ENCODE measurements around the gene GPR101. TPM values are rescaled to one million over a fixed set of nuclear protein-coding genes. Genes with fewer than 3 reads are reported as not detected.

GPR101 gene
- total and polyA plus RNA-seq, 2 donors from 2014 or later = not detected

GRCh38 chrX:137031517-137032340, 2.1 kb downstream of the GPR101 start:
- FAIRE-seq (no peak), DNase-seq (peak in 4 of 5 donors; percentile 38 to 59 (median 50))
- Histone ChIP-seq H3K27me3 (ENCODE audit: control insufficient read depth, insufficient read depth, low read length) (peaks cover 42% of the 10 kb centered on the region), H3K36me3 (ENCODE audit: control insufficient read depth in 2 of 3, insufficient read depth in 3 of 3, low read length in 3 of 3) (no peaks in the 10 kb centered on the region), H3K9me3 (ENCODE audit: control insufficient read depth in 2 of 3, insufficient read depth in 1 of 3, low read length in 3 of 3) (no peaks in the 10 kb centered on the region), H3K27ac (ENCODE audit: low read depth in 2 of 2, low read length in 2 of 2) (no peak overlapping the region), H3K9ac (ENCODE audit: low read length in 3 of 3) (peak overlapping the region in 1 of 3 donors; percentile 34), H3K4me1 (ENCODE audit: control insufficient read depth in 2 of 3, insufficient read depth in 2 of 3, low read depth in 1 of 3, low read length in 3 of 3) (peaks cover 0 to 7% (median 2%) of the 10 kb centered on the region in 3 donors), H3K4me3 (ENCODE audit: low read length in 3 of 3) (peak overlapping the region; percentile 61 to 69 (median 61))
- TF ChIP-seq CTCF (IDR thresholded peaks at IDR 0.05; ENCODE audit: borderline replicate concordance, extremely low read depth, insufficient read depth) = no peak
- intact Hi-C loops (cut with DNase I) = no loop called here

DNA sequence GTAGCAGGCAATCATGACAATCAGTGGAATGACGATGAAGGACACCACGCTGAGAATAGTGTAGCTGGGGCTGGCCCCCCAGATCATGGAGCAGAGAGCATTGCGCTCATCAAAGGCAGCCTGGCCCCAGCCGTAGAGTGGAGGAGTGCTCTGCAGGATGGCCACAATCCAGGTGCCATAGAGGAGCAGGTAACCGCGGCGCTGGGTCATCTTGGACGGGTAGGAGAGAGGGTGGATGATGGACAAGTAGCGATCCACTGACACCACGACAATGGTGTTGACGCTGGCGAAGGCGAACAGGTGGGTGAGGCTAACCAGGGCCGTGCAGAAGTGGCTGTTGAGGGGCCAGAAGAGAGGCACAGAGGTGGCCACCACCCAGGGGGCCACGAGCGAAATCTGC, 2.8 kb downstream of the GPR101 start:
- no peak overlapping the region for H3K9ac ChIP-seq (ENCODE audit: low read length in 3 of 3)
- peaks cover 38% of the 10 kb centered on the region for H3K27me3 ChIP-seq (ENCODE audit: control insufficient read depth, insufficient read depth, low read length)
- H3K36me3 ChIP-seq (ENCODE audit: control insufficient read depth in 2 of 3, insufficient read depth in 3 of 3, low read length in 3 of 3) = no peaks in the 10 kb centered on the region
- H3K4me1 ChIP-seq (ENCODE audit: control insufficient read depth in 2 of 3, insufficient read depth in 2 of 3, low read depth in 1 of 3, low read length in 3 of 3) = peaks cover 0 to 7% (median 2%) of the 10 kb centered on the region in 3 donors
- no peak overlapping the region for H3K4me3 ChIP-seq (ENCODE audit: low read length in 3 of 3)
- no peaks in the 10 kb centered on the region for H3K9me3 ChIP-seq (ENCODE audit: control insufficient read depth in 2 of 3, insufficient read depth in 1 of 3, low read length in 3 of 3)
- FAIRE-seq (no peak), DNase-seq (no peak)
- no peak for TF ChIP-seq CTCF (IDR thresholded peaks at IDR 0.05; ENCODE audit: borderline replicate concordance, extremely low read depth, insufficient read depth)
- intact Hi-C loops (cut with DNase I) = no loop called here
- no peak overlapping the region for H3K27ac ChIP-seq (ENCODE audit: low read depth in 2 of 2, low read length in 2 of 2)

DNA sequence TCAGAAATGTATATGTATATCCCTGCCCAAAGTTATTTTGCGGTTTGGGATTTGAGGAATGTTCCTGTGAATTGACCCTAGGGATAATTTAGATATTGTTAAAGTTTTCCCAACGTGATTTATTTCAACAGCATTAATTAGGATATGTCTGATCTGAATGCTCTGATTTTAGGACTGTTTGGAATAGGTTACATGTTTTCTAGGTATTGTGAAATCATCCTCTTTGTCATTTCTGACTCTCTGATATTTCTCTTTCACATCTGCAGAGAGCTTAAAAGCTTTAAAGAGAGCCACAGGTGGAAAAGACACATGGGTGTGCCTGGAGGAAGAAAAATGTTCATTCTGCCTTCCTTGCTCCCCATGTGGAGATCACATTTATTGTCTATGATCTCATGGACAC, 5.1 kb downstream of the GPR101 start:
- TF ChIP-seq CTCF (IDR thresholded peaks at IDR 0.05; ENCODE audit: borderline replicate concordance, extremely low read depth, insufficient read depth) = no peak
- peaks cover 0 to 7% (median 2%) of the 10 kb centered on the region in 3 donors for H3K4me1 ChIP-seq (ENCODE audit: control insufficient read depth in 2 of 3, insufficient read depth in 2 of 3, low read depth in 1 of 3, low read length in 3 of 3)
- H3K27me3 ChIP-seq (ENCODE audit: control insufficient read depth, insufficient read depth, low read length) = peaks cover 27% of the 10 kb centered on the region
- H3K4me3 ChIP-seq (ENCODE audit: low read length in 3 of 3) = no peak overlapping the region
- no peaks in the 10 kb centered on the region for H3K36me3 ChIP-seq (ENCODE audit: control insufficient read depth in 2 of 3, insufficient read depth in 3 of 3, low read length in 3 of 3)
- intact Hi-C loops (cut with DNase I) = no loop called here
- FAIRE-seq (no peak), DNase-seq (no peak)
- no peak overlapping the region for H3K27ac ChIP-seq (ENCODE audit: low read depth in 2 of 2, low read length in 2 of 2)
- H3K9ac ChIP-seq (ENCODE audit: low read length in 3 of 3) = no peak overlapping the region
- H3K9me3 ChIP-seq (ENCODE audit: control insufficient read depth in 2 of 3, insufficient read depth in 1 of 3, low read length in 3 of 3) = no peaks in the 10 kb centered on the region

All from kidney (tissue), 14 donors.